TTC549 (cell line): Measurements from ENCODE around the gene PRDM8.

Source experiments
- FAIRE-seq: peaks from 2 replicates; lab custom pipeline; 2012; peaks lifted over from hg19 to GRCh38; lab: Jason Lieb, UNC

The PRDM8 gene

GRCh38 chr4:80184053-80184824 lies 13.1 kb upstream of the PRDM8 start:
- no peak for FAIRE-seq

- FAIRE-seq: no peak
Measured at GRCh38 chr4:80184825-80185756, 12.2 kb upstream of the PRDM8 start.

GRCh38 chr4:80185787-80186548 lies 11.3 kb upstream of the PRDM8 start:
- FAIRE-seq: no peak

DNA sequence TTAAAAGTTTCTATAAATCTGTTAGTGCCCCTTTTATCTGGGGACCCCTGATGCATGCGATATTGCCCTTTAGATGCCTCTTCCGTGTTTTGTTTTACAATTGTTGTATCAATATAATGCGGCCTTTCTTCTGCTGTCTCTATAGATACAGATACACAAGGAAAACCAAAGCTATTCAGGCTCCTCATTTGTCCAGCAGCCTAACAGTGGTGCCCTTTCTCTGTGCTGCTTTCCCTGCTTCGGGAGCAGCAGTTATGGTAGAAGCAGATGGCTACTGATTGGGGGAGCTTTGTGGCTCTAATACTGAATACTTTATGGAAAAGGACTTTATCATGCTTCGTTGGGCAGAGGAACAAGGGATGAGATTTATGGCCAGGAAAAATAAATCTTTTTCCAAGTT lies 10.6 kb upstream of the PRDM8 start:
- no peak for FAIRE-seq

DNA sequence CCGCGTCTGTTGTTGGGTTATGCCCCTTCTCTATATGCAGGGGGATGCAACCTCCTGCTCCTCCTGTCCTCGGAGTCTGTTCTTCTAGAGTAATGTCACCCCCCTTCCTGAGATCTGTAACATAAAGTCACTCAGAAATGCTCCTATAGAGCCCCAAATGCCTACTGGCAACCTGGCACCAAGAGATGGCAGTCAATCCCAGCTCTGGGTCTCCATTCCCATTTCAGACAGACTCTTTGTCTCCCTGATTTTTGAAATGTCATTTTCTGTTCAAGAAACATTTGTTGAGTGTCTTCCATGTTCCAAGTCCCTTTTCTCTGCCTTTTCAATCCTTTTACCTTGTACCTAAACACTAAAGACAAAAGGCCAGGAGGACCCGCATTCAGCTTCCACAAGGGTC lies 9.6 kb upstream of the PRDM8 start:
- no peak for FAIRE-seq

DNA sequence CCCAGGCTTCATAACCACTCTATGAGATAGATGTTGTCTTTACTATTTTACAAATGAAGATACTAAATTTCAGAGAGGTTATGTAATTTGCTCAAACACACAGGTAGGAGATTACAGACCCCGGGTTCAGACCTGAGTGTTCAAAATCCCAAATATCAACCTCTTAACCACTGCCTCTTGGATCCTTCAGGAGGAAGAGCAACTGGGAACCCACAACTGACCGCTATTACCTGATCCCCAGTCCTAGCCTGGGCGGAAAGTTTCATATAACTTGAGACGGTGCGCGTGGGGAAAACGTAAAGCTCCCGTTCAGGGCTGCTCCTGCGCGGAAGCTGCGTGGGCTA lies 8.9 kb upstream of the PRDM8 start:
- no peak for FAIRE-seq

DNA sequence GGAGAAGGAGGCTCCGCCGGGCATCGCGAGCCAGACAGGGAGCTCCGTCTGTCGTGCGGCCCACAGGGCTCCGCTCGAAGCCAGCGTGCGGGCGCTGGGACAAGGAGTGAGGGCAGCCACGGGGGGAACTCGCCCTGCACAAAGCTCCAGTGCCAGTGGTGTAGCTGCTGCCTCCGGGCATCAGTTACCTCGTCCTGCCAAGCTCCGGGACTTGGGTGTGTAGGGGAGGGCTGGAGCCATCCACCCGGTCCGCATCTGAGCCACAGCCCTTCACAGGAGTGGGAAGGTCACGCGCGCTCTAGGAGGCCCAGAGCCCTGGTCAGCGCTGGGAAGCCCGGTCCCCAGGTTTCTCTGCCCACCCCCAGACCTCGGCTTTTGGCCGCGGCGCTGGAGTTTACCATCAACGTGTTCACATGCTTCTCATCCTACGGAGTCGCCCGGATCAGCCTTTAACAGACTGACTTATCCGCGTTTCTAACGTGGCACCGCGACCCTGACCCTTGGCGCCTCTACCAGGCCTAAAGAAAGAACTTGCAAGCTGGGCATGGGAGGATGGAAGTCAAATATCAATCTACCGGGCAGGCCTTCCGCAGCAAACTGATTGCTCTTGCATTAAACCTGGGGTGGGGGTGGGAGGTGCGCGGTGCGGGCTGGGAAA lies 8.4 kb upstream of the PRDM8 start:
- FAIRE-seq: no peak

- no peak for FAIRE-seq
Measured at GRCh38 chr4:80189581-80189955, 7.7 kb upstream of the PRDM8 start.

- FAIRE-seq: no peak
Measured at GRCh38 chr4:80189956-80190677, 7.2 kb upstream of the PRDM8 start.

GRCh38 chr4:80192252-80192866 lies 4.9 kb upstream of the PRDM8 start:
- FAIRE-seq: no peak

GRCh38 chr4:80192937-80193336 lies 4.4 kb upstream of the PRDM8 start:
- FAIRE-seq: no peak

- FAIRE-seq: no peak
Measured at GRCh38 chr4:80195441-80196140, 1.7 kb upstream of the PRDM8 start.

DNA sequence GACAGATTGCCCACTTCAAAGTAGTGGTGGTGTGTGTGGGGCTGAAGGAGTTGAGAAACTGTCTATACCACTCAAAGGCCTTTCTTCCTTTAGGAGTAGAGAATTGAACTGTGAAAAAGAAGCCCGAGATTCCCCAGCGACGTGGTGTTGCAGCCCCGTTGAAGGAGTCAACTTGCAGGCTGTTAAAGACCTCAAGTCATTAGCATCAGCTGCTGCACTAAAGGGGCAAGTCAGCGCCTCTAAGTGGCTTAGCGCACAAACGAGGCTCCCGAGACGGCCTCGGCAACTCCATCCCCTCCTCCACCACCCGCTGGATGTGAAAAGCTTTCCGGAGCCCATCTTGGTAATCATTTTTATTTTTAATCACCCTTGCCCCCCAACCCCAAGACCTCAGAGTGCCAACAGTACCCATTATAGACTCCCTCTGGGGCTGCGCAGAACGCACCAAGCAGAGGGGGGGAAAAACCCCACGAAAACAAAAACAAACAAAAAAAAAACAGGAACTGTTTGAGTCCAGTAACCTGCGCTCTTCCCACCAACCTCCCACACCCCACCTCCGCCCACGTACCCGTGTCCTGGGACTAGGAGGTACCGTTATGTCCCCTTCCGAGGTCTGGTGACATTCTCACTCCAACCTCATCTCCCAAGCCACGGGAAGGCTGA lies 913 bp upstream of the PRDM8 start:
- no peak for FAIRE-seq

GRCh38 chr4:80197601-80198440 lies 518 bp downstream of the PRDM8 start:
- no peak for FAIRE-seq

- FAIRE-seq: no peak
Measured at GRCh38 chr4:80198441-80198837, 1.1 kb downstream of the PRDM8 start.

DNA sequence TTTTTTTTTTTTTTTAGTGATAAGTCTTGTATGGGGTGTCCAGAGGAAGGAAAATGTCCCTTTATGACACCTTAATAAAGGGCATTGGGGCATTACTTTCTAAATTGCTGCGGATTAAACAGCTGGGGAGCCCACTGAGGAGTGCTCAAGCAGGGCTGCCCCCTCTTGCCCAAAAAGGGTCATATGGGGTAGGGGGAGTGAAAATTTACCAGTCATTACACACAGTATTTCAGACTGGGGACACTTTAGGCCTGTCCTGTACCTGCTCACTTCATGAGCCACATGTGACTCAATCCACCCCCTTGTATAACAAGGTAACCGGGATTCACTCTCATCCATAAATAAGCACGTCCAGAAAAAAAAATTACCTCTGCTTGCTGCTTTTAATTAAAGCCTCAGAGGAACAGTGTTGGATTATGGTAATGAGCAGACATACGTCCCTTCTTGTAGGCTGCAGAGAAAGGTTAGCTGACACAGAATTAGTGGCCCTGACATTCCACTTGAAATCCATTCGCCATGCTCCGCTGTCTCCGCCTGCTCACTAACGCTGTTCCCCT lies 1.8 kb downstream of the PRDM8 start:
- no peak for FAIRE-seq

DNA sequence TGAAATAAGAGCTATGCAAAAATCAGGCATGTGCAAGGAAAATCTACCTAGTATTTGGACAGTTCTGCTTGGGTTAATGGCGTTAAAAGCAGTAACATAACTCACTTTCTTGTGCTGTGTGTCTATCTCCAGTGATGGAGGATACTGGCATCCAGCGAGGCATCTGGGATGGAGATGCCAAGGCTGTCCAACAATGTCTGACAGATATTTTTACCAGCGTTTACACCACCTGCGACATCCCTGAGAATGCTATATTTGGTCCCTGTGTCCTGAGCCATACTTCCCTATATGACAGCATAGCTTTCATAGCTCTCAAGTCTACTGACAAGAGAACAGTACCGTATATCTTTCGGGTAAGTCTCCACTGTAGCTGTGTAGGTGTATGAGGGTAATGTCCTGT lies 2.6 kb downstream of the PRDM8 start:
- FAIRE-seq: no peak

- FAIRE-seq: no peak
Measured at GRCh38 chr4:80201252-80202151, 4.2 kb downstream of the PRDM8 start.
